ENCODE data around the gene LYRM9. TPM values are rescaled to one million over a fixed set of nuclear protein-coding genes. Genes with fewer than 3 reads are reported as not detected.

Gene LYRM9
- polyA plus RNA-seq (2011; rRNA removed) (2.5 and 2.7 TPM in 2 replicates), polyA plus RNA-seq (2017; fragmentation: RNase III; extraction: RNeasy Plus Mini Kit Qiagen cat#74134 plus additional on column Dnase treatment) (1.4 to 2.0 TPM (median 1.8 TPM) in 3 replicates), polyA minus RNA-seq (2011; rRNA and poly(A)+ RNA removed) (1.3 and 1.6 TPM in 2 replicates)
- polyA plus RNA-seq (2012; cell fraction: cytosol; rRNA removed): 0.70 and 0.88 TPM in 2 replicates
- polyA plus RNA-seq (2012; cell fraction: nucleus; rRNA removed): 1.0 and 1.4 TPM in 2 replicates

- Histone ChIP-seq H3K4me2 (peak within 1 kb of the TSS; percentile 83), H3K4me3 (peak within 1 kb of the TSS; percentile 48), H3K27ac (peak within 1 kb of the TSS; percentile 78 to 94), H3K4me1 (peaks cover 20% of the 10 kb centered on the region; the same call in 1 of the 3 replicates), H3K9me3 (no peaks in the 10 kb centered on the region)
- peak; percentile 95 to 99 for ATAC-seq
- FAIRE-seq: no peak
- POLR2A ChIA-PET: interaction anchor here (0.5 to 1.0 kb wide), 7 partner anchors 9 to 442 kb away, joined by 3 to 9 read pairs (median 3); partner anchors contain the start of genes IFT20 and TNFAIP1
- CTCF ChIA-PET: interaction anchor here (0.6 to 7.8 kb wide), 73 partner anchors 10 to 656 kb away, joined by 3 to 144 read pairs (median 4); partner anchors contain the start of gene NOS2
- peak; percentile 78 to 90 for DNase-seq (ENCODE audit: low read depth in 1 of 2, low spot score in 1 of 2)
- WGBS (ENCODE audit: missing lambda C conversion rate): 3% methylated on average over 46 of the region's 75 CpGs
- no peak for TF ChIP-seq SREBF2 (IDR thresholded peaks at IDR 0.05)
- no peak for TF ChIP-seq ATOH8 (CRISPR knock-in tag; IDR thresholded peaks at IDR 0.05; ENCODE audit: low read depth)
- TF ChIP-seq EHMT2 (IDR thresholded peaks at IDR 0.05; ENCODE audit: low read depth): no peak
- no peak for TF ChIP-seq EHF (CRISPR knock-in tag; IDR thresholded peaks at IDR 0.05)
- 0 out of 2 replicates have a peak, but pooled peaks have one; percentile 28 for TF ChIP-seq HDAC2 (IDR thresholded peaks at IDR 0.05)
- no peak for TF ChIP-seq CHD2 (IDR thresholded peaks at IDR 0.05; ENCODE audit: low read length, partially characterized antibody)
- TF ChIP-seq CEBPB (IDR thresholded peaks at IDR 0.05): no peak
- TF ChIP-seq ZSCAN20 (CRISPR knock-in tag; IDR thresholded peaks at IDR 0.05): no peak
- no peak for TF ChIP-seq KDM5A (IDR thresholded peaks at IDR 0.05)
- no peak for TF ChIP-seq EP300 (IDR thresholded peaks at IDR 0.05)
- TF ChIP-seq HOXA7 (CRISPR knock-in tag; IDR thresholded peaks at IDR 0.05): no peak
- TF ChIP-seq FOSB (CRISPR knock-in tag; IDR thresholded peaks at IDR 0.05): no peak
- no peak for TF ChIP-seq HMGXB4 (CRISPR knock-in tag; IDR thresholded peaks at IDR 0.05; ENCODE audit: borderline replicate concordance)
- TF ChIP-seq NR3C1 (IDR thresholded peaks at IDR 0.05): no peak
- peak; percentile 34; the same call in 1 of the 2 replicates for TF ChIP-seq MAZ (IDR thresholded peaks at IDR 0.05; ENCODE audit: borderline replicate concordance, low read depth, low read length)
- TF ChIP-seq TFCP2L1 (CRISPR knock-in tag; IDR thresholded peaks at IDR 0.05): 0 out of 2 replicates have a peak, but pooled peaks have one; percentile 16
- TF ChIP-seq HES2 (IDR thresholded peaks at IDR 0.05): no peak
- TF ChIP-seq CHD4 (IDR thresholded peaks at IDR 0.05; ENCODE audit: borderline replicate concordance): no peak
- TF ChIP-seq CBX2 (IDR thresholded peaks at IDR 0.05; ENCODE audit: borderline replicate concordance, low read depth): no peak
- TF ChIP-seq HOXB13 (CRISPR knock-in tag; IDR thresholded peaks at IDR 0.05; ENCODE audit: low read depth): peak; percentile 32; the same call in 1 of the 2 replicates
- no peak for TF ChIP-seq RNF2 (IDR thresholded peaks at IDR 0.05; ENCODE audit: borderline replicate concordance, low read depth)
- no peak for TF ChIP-seq REST (IDR thresholded peaks at IDR 0.05)
- TF ChIP-seq CTCF (IDR thresholded peaks at IDR 0.05): peak; percentile 99
- no peak for TF ChIP-seq USF2 (IDR thresholded peaks at IDR 0.05)
- no peak for TF ChIP-seq ZC3H11A (IDR thresholded peaks at IDR 0.05)
- no peak for TF ChIP-seq ELK1 (IDR thresholded peaks at IDR 0.05; ENCODE audit: low read depth, low read length)
These were observed at the start of gene LYRM9 for GRCh38 chr17:27892866-27893769. Gene LYRM9, minus strand, starts transcription at chr17:27893365. Its CDS starts 10,671 bp downstream, at chr17:27882694.
